GM10266 (cell line): ENCODE results near the gene HMGN5.

Experiments used
- DNase-seq: peaks from one replicate; pipeline ENCODE4 v3.0.0; 2012; ENCODE audit errors: extremely low spot score
- TF ChIP-seq, protein P1 (sequence below): IDR thresholded peaks from 2 replicates; pipeline ENCODE4 v1.5.1; 2012; ENCODE audit warnings: mild to moderate bottlenecking, low read depth; ENCODE audit not compliant: control insufficient read depth, insufficient read depth; ENCODE audit errors: missing control alignments

Gene HMGN5

GRCh38 chrX:81202943-81203342 lies 1.2 kb upstream of the HMGN5 start:
- TF ChIP-seq, protein P1, sequence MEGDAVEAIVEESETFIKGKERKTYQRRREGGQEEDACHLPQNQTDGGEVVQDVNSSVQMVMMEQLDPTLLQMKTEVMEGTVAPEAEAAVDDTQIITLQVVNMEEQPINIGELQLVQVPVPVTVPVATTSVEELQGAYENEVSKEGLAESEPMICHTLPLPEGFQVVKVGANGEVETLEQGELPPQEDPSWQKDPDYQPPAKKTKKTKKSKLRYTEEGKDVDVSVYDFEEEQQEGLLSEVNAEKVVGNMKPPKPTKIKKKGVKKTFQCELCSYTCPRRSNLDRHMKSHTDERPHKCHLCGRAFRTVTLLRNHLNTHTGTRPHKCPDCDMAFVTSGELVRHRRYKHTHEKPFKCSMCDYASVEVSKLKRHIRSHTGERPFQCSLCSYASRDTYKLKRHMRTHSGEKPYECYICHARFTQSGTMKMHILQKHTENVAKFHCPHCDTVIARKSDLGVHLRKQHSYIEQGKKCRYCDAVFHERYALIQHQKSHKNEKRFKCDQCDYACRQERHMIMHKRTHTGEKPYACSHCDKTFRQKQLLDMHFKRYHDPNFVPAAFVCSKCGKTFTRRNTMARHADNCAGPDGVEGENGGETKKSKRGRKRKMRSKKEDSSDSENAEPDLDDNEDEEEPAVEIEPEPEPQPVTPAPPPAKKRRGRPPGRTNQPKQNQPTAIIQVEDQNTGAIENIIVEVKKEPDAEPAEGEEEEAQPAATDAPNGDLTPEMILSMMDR, result no peak
- DNase-seq, result no peak

- TF ChIP-seq, protein P1, result no peak
- peak; percentile 1 for DNase-seq
Measured at GRCh38 chrX:81202456-81202819, 725 bp upstream of the HMGN5 start.

DNA sequence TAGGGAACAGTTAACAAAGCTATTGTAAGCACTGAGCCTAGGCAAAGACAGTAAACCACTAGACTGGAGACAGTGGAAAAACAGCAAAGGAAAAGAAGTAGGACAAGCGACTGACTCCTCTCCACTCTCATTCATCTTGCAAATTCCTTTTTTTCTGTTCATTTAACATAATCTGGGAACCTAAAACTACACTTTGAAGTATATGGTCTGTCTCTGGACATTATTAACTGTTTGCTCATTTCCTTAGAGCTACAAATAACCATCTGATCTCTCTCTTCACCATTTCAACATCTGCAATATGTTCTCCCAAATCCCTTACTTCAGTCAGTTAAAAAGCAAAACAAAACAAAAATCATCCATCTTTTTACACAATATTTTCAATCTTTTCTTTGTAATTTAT lies 642 bp downstream of the HMGN5 start:
- TF ChIP-seq, protein P1, result no peak
- DNase-seq, result no peak

DNA sequence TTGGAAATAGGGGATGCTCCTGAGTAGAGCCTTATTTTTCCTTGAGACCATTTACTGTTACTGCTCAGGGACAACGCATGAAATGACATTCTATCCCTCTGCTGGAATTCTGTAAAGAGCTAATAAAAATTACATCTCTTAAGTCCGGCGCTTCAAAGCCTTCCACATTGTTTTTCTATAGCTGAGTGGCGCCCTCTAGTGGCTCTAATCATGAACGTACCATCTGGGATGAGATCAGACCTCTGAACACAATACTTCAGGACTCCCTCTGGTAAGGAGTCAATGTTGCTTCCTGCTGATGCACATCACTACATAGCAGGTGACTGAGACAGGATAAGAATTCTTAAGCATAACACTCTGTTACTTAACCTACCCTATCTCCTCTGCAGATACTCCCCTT lies 6.0 kb downstream of the HMGN5 start:
- DNase-seq, result peak; percentile 12
- TF ChIP-seq, protein P1, result peak; percentile 62

DNA sequence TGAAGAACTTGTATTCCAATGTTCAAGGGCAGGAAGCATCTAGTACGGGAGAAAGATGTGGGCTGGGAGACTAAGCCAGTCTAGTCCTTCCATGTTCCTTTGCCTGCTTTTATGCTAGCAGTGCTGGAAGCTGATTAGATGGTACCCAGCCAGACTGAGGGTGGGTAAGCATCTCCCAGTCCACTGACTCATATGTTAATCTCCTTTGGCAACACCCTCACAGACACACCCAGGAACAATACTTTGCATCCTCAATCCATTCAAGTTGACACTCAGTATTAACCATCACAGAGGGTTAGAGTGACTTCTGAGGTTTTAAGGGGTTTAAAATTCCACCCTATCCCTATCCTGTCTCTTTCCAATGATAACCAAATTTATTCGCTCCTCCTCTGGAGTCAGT lies 6.5 kb downstream of the HMGN5 start:
- no peak for DNase-seq
- TF ChIP-seq, protein P1, result no peak

DNA sequence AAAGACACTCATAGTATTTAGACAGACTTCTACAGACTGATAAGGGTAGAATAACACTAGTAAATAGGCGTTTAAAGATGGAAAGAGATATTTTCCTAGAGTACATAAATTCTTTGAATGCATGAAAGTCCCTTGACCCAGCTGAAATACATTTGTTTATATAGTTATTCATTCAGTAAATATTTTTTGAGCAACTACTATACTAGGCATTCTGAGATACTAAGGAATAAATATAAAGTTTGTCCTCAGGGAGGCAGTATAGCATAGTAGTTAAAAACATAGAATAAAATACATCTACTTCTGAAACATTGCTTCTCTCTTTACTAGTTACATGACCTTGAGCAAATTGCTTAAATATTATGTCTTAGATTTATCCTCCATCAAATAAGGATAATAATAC lies 27.4 kb downstream of the HMGN5 start:
- TF ChIP-seq, protein P1, result no peak
- DNase-seq, result no peak

- TF ChIP-seq, protein P1, result no peak
- no peak for DNase-seq
Measured at GRCh38 chrX:81168391-81168790, 33.3 kb downstream of the HMGN5 start.
